Keratinocyte (primary cell): ENCODE data around the gene PCBP2. TPM values are rescaled to one million over a fixed set of nuclear protein-coding genes. Genes with fewer than 3 reads are reported as not detected.
"Not testable (repeated sequence)": the region's sequence is repeated elsewhere in the genome, so short reads cannot be mapped to it uniquely, and the experiment has no call there.

Experiments used
- DNase-seq: peaks from one replicate; pipeline ENCODE4 v3.0.0-alpha.2; 2011; ENCODE audit warnings: low read depth, missing footprints, low spot score
- FAIRE-seq: peaks from 2 replicates; lab custom pipeline; 2011; peaks lifted over from hg19 to GRCh38; lab: Jason Lieb, UNC
- H2AFZ ChIP-seq: 2 replicates; pipeline ENCODE4 v1.6.0; 2012; ENCODE audit warnings: low read length, control low read depth, inconsistent platforms; ENCODE audit not compliant: control insufficient read depth
- H3K27ac ChIP-seq: 2 replicates; pipeline ENCODE4 v1.5.1; 2011; ENCODE audit warnings: low read length; ENCODE audit not compliant: control insufficient read depth, insufficient read depth
- H3K27me3 ChIP-seq: 3 replicates; pipeline ENCODE4 v1.6.0; 2011; ENCODE audit warnings: low read length; ENCODE audit not compliant: control insufficient read depth, insufficient read depth; ENCODE audit errors: extremely low read depth
- H3K36me3 ChIP-seq, 2 experiments: 2 replicates in 1 of 2; 3 replicates in 1 of 2; pipeline ENCODE4 v1.5.1; 2011; ENCODE audit warnings: low read length in 2 of 2, mild to moderate bottlenecking in 1 of 2; ENCODE audit not compliant: control insufficient read depth in 2 of 2, insufficient read depth in 2 of 2; ENCODE audit errors: extremely low read depth in 1 of 2
- H3K4me1 ChIP-seq: 3 replicates; pipeline ENCODE4 v1.5.1; 2011; ENCODE audit warnings: low read length; ENCODE audit not compliant: control insufficient read depth, insufficient read depth; ENCODE audit errors: extremely low read depth
- H3K4me2 ChIP-seq: 3 replicates; pipeline ENCODE4 v1.6.0; 2011; ENCODE audit warnings: low read depth, low read length; ENCODE audit not compliant: control insufficient read depth, insufficient read depth; ENCODE audit errors: extremely low read depth
- H3K4me3 ChIP-seq, 3 experiments: fragments of 200-600 bp in 1 of 3; sonication (generic) in 1 of 3; 2 replicates in 2 of 3; 3 replicates in 1 of 3; pipeline ENCODE4 v1.5.1; 2011 to 2016; ENCODE audit warnings: low read length in 3 of 3, mild to moderate bottlenecking in 3 of 3, control low read depth in 2 of 3, inconsistent platforms in 1 of 3, low read depth in 1 of 3, mixed read lengths in 1 of 3, mixed run types in 1 of 3, moderate library complexity in 1 of 3; ENCODE audit not compliant: control insufficient read depth in 2 of 3, insufficient read depth in 2 of 3; ENCODE audit errors: extremely low read depth in 1 of 3
- H3K79me2 ChIP-seq: 2 replicates; pipeline ENCODE4 v1.6.0; 2012; ENCODE audit warnings: low read length; ENCODE audit not compliant: control insufficient read depth, insufficient read depth
- H3K9ac ChIP-seq: 3 replicates; pipeline ENCODE4 v1.6.0; 2011; ENCODE audit warnings: low read length; ENCODE audit not compliant: control insufficient read depth, insufficient read depth; ENCODE audit errors: extremely low read depth
- H3K9me1 ChIP-seq: 3 replicates; pipeline ENCODE4 v1.6.0; 2011; ENCODE audit warnings: low read length; ENCODE audit not compliant: control insufficient read depth, insufficient read depth; ENCODE audit errors: extremely low read depth
- H3K9me3 ChIP-seq: 2 replicates; pipeline ENCODE4 v1.5.1; 2012; ENCODE audit warnings: low read depth, low read length; ENCODE audit not compliant: control insufficient read depth
- H4K20me1 ChIP-seq: 3 replicates; pipeline ENCODE4 v1.6.0; 2011; ENCODE audit warnings: low read length; ENCODE audit not compliant: control insufficient read depth, insufficient read depth; ENCODE audit errors: extremely low read depth
- EZH2 ChIP-seq: IDR thresholded peaks from one replicate; pipeline ENCODE4 v1.6.1; 2012; ENCODE audit warnings: inconsistent platforms, mild to moderate bottlenecking, low read length, moderate library complexity
- dilution Hi-C: fragments of 300-500 bp; cut with MboI; formaldehyde crosslinking; loops from one replicate; pipeline ENCODE4 v1.7.0; 2020; ENCODE audit warnings: low sequenced_read_pairs; ENCODE audit not compliant: extremely low pct_ligation_motif_present
- polyA plus RNA-seq, 5 experiments: library from polyadenylated mRNA; depleted of rRNA in 3 of 5; stranded (reverse) in 3 of 5; stranded (forward) in 1 of 5; unstranded in 1 of 5; fragments of >200 nt; gene quantifications; 1 replicate in 1 of 5; 2 replicates in 3 of 5; 3 replicates in 1 of 5; pipeline versions ENCODE4 v1.2.1 to v1.2.3, GENCODE V29; 2011 to 2012; ENCODE audit warnings: missing spikeins in 2 of 5, low read depth in 1 of 5, low replicate concordance in 1 of 5
- TF ChIP-seq, protein P1 (sequence below), 3 experiments: IDR thresholded peaks in 1 of 3; conservative IDR thresholded peaks in 1 of 3; optimal IDR thresholded peaks in 1 of 3; 2 replicates in 2 of 3; 3 replicates in 1 of 3; pipeline versions ENCODE3 to v1.5.1; 2011; ENCODE audit warnings: low read length in 3 of 3, mild to moderate bottlenecking in 3 of 3, moderate library complexity in 2 of 3, control low read depth in 1 of 3, inconsistent platforms in 1 of 3; ENCODE audit not compliant: insufficient read depth in 2 of 3; ENCODE audit errors: extremely low read depth in 1 of 3

PCBP2 gene
- polyA plus RNA-seq, 1 donor (not counting 4 experiments of a cell fraction or from before 2014, with no cell fraction given), result 238 TPM

DNA sequence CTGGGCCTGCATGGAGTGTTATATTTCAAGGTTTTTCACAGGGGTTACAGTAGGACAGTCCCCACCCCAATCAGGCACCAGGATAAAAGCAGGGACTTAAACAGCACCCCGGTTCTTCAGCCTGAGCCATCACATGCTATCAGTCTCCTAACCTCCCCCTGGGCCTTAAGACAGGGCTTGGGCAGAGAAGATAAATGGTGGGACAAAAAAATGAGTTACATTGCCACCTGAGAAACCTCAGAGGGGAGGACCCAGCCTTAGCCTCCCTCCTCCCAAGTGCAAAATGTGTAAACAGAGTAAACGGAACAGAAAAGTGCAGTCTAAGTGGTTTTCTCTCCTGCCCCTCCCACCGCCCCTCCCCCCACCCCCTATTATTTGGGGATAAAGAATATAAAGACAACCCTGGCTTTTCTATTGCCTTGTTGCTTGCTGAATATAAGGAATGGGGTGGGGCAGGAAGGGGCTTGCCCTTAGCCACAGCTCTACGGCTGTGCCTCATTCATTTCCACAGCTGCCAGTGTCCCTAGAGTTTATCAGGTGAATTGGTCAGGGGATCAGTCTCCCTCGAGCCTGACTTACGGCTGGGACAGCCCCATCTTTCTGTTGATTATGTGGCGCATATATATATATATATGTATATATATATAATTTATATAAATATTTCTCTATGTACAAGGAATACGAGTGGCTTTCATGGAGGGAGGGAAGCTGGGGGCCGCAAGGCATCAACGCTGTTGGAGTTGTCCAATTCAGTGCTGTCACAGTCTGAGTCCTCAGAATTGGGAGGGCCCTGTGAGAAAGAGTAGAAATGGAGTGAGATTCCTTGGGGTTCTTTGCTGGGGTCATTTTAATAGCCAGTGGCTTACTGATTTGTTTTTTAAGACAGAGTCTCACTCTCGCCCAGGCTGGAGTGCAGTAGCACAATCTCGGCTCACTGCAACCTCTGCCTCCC is 28.9 kb downstream of the PCBP2 start:
- H2AFZ ChIP-seq, result no peak overlapping the region
- DNase-seq (no peak), FAIRE-seq (no peak)
- no peaks in the 10 kb centered on the region for H3K9me3 ChIP-seq
- H4K20me1 ChIP-seq, result peaks cover 14% of the 10 kb centered on the region
- peaks cover 26 to 55% of the 10 kb centered on the region in 2 experiments for H3K36me3 ChIP-seq
- H3K4me3 ChIP-seq, result no peak overlapping the region
- no peaks in the 10 kb centered on the region for H3K27me3 ChIP-seq
- no peak overlapping the region for H3K27ac ChIP-seq
- peaks cover 3% of the 10 kb centered on the region for H3K9me1 ChIP-seq
- peaks cover 23% of the 10 kb centered on the region for H3K4me1 ChIP-seq
- H3K79me2 ChIP-seq, result peaks cover 4% of the 10 kb centered on the region
- no peak overlapping the region for H3K9ac ChIP-seq
- dilution Hi-C loops, result no loop called here
- TF ChIP-seq, protein P1, sequence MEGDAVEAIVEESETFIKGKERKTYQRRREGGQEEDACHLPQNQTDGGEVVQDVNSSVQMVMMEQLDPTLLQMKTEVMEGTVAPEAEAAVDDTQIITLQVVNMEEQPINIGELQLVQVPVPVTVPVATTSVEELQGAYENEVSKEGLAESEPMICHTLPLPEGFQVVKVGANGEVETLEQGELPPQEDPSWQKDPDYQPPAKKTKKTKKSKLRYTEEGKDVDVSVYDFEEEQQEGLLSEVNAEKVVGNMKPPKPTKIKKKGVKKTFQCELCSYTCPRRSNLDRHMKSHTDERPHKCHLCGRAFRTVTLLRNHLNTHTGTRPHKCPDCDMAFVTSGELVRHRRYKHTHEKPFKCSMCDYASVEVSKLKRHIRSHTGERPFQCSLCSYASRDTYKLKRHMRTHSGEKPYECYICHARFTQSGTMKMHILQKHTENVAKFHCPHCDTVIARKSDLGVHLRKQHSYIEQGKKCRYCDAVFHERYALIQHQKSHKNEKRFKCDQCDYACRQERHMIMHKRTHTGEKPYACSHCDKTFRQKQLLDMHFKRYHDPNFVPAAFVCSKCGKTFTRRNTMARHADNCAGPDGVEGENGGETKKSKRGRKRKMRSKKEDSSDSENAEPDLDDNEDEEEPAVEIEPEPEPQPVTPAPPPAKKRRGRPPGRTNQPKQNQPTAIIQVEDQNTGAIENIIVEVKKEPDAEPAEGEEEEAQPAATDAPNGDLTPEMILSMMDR (optimal IDR thresholded peaks at IDR 0.05 in 1 of 3, IDR thresholded peaks at IDR 0.05 in 1 of 3, conservative IDR thresholded peaks at IDR 0.05 in 1 of 3; ENCODE audit: extremely low read depth in 1 of 3, insufficient read depth in 2 of 3, low read length in 3 of 3), result no peak
- no peak for TF ChIP-seq EZH2
- H3K4me2 ChIP-seq, result no peak overlapping the region

DNA sequence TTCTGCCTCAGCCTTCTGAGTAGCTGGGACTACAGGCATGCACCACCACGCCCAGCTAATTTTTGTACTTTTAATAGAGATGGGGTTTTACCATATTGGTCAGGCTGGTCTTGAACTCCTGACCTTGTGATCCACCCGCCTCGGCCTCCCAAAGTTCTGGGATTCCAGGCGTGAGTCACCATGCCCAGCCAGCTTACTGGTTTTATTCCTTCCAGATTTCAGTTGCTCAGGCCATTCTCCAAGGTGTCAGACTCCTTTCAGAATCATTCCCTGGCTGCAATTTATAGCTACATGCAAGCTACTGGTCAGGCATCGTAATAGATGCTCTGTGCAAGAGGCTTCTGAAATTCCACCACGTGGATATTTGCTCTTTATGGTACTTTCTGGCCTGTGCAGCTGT is 29.6 kb downstream of the PCBP2 start:
- H3K4me2 ChIP-seq, H3K27ac ChIP-seq: not testable (repeated sequence)
- peaks cover 14% of the 10 kb centered on the region for H4K20me1 ChIP-seq

More for the DNA sequence above, 29.6 kb downstream of the PCBP2 start:
- Histone ChIP-seq H3K4me1 (peaks cover 23% of the 10 kb centered on the region), H3K36me3 (peaks cover 20 to 53% of the 10 kb centered on the region in 2 experiments)
- H3K4me3 ChIP-seq, H3K9me3 ChIP-seq, dilution Hi-C loops, H3K79me2 ChIP-seq, H3K9me1 ChIP-seq, H2AFZ ChIP-seq, H3K9ac ChIP-seq, FAIRE-seq, DNase-seq, H3K27me3 ChIP-seq: not testable (repeated sequence)
